ENCODE measurements around the gene MECP2.
A peak's percentile ranks its signal among the peaks of the same experiment; 100 is the strongest.
"Not testable (repeated sequence)": the region's sequence is repeated elsewhere in the genome, so short reads cannot be mapped to it uniquely, and the experiment has no call there.

Gene MECP2

DNA sequence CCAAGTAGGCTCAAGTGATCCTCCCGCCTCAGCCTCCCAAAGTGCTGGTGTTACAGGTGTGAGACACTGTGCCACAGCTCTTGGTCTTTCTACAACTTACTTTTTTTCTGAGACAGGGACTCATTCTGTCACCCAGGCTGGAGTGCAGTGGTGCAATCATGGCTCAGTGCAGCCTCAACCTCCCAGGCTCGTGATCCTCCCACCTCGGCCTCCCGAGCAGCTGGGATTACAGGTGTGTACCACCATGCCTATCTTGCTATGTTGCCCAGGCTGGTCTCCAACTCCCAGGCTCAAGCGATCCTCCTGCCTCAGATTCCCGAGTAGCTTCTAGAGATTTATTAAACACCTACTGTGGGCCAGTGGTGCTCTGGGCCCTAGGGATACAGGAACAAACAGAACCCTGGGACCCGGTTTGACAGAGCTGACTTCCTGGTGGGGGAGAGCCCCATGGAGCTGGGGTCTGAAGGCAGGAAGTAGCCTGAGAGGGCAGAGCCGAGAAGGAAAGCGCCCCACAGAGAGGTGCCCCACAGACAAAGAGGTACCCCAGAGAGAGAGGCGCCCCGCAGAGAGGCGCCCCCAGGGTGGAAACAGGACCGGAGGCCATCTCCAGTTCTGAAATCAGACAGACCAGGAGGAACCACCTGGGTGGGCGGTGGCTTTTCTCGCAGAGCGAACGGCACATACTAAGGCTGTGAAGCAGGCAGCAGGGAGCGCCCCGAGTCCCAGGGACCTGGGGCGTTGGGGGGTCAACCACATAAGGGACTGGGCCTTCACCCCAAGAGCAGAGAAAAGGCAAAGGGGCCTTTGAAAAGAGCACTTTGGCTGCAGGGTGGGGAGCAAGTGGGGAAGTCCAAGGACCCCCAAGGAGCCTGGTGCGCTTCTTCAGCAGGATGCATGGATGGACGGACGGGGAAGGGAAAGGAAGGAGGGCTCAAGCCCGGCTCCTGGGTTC, 82.8 kb downstream of the MECP2 start:
- DNase-seq: no peak

DNA sequence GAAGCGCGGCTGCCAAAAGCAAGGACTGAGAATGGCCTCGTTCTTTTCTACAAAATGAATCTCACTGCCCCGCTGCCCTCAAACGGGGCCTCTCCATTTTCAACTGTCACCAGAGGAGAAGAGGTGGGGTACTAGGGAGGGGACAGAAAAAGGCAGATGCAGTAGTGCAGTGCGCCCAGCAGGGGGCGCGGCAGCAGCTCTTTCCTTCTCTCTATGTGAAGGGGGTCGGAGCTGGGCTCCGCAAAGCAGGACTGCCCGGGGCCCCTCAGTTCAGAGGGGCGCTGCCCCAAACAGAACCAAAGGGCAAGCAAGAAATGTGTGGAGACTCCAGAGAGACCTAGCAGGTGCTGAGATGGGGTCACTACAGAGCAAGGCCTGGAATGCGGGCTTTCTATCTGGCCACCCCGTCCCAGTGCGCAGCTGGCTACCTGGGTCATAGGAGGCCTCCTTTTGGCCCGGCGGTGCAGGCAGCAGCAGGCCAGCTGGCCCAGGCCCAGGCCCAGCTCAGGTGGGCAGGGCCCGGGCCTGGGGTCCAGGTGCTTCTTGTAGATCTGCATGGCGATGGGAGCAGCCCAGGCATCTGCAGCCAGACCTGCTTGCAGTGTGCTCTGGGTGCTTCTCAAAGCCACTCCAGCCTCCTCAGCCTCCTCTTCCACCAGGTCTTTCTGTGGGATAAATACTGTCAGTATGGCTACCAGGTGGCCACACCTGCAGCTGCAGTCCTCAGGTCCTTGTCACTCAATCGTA, 83.7 kb downstream of the MECP2 start:
- DNase-seq: peak; percentile 57

DNA sequence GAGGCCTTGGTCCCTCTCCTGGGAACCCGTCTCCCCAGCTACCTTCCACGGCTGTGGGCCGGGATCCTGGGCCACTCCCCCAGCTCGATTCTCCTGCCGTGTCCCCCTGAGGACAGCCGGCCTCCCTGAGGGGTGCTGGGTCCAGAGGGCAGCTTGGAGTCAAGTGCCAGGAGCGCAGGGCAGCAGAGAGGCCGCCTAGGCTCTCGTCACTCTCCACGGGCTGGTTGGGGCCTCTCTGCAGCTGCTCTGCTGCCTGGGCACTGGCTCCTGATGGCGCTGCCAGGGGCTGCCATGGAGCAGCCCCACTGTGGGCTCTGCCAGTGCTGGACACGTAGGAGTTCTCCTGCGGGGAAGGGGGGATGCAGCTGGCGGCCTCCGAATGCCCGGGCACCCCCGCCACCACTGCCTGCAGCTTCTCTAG, 84.5 kb downstream of the MECP2 start:
- no peak for DNase-seq

DNA sequence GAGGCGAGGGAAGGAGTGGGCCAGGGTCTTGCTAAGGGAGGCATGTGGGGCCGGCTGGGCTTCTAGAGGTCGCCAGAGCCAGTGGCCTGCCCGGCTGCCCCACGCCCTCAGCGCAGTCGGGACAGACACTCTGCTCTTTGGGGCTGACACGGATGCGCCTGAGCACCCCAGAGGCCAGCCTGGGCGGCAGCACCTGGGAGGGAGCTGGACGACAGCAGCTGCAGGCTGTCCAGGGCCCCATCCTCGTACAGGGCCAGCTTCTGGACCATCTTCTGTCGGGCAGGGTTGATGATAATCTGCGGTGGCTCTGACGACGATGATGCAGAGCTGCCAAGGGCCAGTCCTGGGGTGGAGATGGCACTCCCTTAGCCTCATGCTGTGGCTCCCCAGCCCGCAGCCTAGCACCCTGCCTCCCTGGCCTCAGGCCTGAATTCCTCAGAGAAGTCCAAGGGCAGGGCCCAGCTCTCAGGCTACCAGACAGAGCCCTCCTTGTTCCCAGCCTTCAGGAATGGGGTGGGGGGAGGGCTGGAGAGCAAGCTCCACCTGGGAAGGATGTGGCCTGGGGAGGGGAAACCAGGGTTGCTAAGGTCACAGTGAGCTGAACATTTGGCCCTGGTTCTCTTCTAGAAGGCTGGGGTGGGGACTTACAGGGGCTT, 85.1 kb downstream of the MECP2 start:
- DNase-seq: no peak

DNA sequence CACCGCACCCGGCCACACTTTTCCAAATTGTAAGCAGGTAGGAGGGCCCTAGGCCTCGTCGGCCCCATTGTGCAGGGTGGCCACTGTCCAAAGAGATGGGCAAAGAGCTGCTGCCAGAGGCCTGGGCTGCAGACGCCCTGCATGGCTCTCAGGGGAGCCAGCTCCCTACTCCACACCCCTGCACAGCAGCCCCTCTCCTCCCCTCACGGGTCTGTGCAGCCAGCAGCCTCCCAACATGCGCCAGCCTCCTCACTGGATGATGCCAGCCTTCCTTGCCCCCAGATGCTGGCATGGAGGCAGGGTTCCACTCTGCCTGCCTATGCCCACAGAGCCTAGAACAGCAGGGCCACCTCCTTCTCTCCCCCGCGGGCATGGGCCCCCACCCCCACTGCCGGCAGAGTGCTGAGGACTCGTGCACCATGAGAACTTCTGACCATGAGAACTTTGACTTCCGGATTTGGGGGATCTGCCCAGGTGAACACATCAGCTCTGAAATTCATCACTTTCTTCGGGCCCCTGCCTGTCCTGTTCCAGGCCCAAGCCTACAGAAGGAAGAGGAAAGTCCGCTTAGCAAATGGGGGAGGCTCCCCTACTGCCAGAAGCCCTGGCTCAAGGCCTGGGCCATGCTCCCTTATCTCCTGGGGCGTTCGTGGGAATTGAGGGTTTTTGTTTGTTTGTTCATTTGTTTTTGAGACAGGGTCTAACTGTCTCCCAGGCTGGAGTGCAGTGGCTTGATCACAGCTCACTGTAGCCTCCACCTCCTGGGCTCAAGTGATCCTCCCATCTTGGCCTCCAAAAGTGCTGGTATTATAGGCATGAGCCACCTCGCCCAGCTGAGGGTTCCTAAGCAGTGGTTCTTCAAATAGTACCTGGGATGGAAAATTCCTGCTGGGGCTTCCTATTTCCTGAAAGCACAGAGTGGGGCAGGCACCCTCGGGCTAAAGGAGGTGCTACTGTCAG, 85.9 kb downstream of the MECP2 start:
- DNase-seq: no peak

DNA sequence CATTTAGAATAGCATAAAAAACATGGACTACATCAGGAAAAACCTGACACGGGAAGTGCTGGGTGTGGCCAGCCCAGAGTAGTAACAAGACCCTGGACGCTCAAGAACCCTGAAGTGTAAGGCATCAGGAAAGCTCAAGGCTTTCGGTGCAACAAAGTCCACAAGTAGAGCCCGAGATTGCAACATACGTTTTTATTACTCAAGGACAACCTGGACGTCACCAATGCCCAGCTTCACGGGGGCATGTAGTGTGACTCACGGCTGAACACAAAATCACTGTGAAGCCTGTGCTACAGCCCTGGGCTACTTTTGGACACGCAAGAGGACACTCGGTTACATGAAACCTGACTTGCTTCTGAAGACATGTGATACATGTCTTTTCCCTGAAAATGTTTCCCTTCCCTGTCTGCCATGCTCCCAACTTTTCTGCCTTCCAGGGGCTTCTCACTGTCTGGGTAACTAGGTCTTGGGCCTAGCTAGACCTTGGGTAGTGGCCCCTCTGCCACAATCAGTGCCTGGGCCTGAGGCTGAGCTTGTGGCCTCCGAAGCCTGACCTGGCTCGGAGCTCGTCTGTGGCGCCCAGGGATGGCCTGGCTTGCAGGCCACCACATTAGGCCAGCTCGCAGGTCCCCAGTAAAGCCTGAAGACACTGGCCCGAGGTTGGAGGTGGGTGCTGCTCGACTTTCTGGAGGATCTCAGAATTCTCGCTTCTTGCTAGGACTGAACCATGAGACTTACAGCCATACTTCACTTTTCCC, 87.0 kb downstream of the MECP2 start:
- no peak for DNase-seq

DNA sequence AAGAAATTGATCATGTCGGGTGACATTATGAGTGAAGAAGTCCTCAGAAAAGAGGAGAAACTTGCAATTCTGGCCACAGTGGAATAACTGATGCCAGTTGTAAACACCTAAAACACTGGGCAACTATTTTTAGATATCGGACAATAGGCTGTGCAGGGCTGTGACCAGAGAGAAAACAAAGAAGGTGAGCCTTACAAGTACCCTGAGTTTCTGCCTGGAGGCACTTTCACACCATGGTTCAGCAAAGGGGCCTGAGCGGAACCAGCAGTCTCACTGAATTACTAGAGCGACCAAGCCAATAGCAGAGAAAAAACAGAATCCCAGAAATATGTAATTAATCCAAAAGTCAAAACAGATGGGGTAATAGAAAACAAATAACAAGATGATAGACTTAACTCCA, 89.0 kb downstream of the MECP2 start:
- DNase-seq: no peak

DNA sequence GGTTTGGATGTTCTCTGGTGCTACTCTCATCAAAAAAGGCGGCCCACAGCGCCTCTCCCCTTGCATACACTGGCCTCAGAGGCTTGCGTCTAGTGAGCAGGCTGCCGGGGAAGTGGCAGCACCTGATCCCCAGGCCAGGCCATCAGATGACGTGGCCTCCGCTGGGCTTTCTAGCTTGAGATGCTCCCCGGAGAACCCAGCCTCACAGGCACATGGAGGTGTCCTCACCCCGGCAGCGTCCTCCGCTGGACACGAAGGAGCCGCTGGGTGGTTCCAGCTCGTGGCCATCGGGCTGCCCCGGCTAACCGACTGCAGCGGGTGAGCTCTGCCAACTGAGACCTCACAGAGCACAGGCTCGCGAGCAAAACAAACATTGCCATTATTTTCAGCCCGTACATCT, 90.6 kb downstream of the MECP2 start:
- DNase-seq: no peak

DNA sequence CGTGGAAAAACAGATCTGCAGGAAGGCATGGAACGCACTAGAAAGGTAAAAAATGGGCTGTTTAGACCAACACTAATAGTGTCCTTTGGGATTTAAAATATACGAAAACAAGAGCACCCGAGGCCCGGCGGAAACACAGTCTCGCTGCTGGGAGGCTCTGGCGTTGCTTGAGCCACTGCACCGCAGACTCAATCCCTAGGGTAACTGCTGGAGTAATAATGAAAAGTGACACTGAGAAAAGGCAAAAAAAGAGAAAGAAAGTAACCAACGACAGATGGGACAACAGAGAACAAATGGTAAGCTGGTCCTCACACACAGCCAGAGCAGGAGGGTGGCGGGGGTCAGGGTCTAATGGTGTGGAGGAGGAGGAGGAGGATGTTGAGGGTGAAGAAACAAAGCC, 93.2 kb downstream of the MECP2 start:
- DNase-seq: no peak

DNA sequence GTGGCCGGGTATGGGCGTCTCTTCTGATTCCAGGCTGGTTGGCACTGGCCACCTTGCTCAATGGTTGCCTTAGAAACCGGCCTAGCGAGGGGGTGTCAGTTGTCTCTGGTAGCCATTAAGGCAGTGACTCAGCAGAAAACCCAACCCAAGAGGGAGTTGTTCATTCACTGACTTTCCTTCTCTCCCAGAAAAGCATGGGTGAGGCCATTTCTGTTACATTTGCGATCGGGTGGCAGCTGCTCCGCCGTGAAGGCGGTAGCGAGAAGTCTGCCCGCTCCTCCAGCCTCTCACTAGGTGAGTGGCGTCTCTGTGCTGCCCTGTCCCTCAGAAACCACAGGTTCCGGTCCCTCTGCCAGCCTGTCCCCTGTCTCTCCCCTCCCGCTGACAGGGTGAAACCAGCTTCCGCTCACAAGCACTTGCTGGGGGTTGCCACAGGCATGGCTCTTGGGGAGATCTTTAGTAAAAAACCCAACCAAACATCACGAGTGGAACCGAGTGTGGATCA, 95.2 kb downstream of the MECP2 start:
- peak; percentile 67 for DNase-seq

DNA sequence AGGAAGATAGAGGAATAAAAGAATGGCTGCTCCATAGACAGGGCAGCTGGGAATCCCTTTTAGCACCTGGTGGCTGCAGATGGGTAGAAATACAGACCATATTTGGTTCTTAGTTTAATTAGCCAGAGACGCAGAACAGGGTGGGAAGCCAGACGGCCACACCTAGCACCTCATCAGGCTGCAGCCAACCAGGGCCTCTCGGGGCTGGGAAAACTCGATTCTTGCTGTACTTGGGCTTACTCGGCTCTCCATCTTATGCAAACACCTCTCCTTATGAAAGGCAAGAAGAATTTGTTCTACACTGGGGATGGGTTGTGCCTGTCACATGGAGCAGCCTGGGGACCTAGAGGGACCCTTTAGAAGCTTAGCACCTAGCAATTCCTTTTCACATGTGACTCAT, 97.5 kb downstream of the MECP2 start:
- no peak for DNase-seq

DNA sequence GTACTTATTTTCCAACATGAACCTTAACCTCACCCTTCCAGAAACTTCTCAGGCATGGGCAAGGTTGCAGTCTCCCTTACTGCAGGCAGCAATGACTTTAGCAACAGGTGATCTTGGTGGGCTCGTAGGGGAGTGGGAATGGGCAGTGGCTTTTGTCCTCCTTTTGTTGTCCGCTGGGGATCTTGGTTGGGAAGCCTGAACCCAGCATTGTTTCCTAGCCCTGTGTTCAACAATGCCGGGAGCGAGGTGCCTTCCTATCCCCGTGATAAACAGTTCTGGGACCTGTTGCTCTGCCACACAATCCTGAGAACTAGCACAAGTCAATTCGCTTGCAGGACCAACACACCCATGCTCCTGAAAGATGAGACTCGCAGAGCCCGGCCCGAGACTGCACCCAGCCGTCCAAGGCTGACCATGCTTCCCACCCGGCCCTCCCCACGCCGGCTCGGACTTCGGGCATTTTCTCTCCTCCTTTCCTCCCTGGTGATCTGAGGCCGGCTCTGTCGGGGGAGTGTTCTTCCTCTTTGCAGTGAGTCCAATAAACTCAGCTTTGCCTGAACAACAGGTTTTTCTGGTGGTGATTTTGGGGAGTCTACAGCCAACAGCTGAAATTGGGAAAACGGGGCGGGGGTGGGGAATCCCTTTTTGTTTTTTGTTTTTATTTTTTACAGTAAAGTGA, 98.0 kb downstream of the MECP2 start:
- DNase-seq: no peak

DNA sequence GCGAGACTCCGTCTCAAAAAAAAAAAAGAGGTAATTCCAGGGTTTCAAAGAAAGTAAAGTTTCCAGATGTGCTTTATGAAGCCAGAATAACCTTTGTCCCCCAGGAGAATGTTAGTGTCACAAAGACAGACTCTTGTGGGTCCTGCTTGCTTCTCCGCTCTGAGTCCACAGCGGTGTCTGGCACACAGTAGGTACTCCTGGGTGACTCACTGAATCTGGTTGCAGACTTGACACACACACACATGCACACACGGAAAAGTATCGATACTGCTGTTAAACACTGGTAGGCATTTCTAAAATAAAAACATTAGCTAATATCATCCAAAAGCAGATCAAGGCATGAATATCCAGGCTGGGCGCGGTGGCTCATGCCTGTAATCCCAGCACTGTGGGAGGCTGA, 102.0 kb downstream of the MECP2 start:
- no peak for DNase-seq

DNA sequence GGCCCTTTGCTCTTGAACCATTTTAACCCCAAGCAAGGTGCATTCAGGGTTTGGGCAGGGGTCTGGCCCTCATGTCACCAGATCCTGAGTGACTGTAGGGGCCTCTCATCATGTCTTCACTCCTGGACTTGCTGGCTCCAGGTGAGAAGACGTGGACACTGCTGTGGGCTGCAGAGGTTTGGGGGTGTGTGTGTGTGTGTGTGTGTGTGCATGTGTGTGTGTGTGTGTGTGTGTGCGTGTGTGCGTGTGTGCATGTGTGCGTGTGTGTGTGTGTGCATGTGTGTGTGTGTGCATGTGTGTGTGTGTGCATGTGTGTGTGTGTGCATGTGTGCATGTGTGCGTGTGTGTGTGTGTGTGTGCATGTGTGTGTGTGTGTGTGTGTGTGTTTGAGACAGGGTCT, 103.1 kb downstream of the MECP2 start:
- not testable (repeated sequence) for DNase-seq

DNA sequence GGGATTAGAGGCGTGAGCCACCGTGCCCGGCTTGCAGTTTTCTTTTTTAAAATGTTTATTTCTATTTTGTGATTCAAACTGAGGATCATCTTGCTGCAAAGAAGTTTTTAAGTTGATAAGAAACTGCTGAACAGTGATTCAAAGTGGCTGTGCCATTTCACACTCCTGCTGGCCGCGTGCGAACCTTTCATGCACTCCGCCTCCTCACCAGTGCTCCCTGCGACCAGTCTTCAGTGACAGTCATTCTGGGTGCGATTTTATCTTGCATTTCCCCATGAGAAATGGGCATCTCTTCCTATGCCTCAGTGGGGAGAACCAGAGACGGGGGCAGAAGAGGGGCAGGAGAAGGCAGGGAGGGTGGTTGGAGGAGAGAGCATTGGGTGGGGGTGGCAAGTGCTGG, 103.5 kb downstream of the MECP2 start:
- no peak for DNase-seq

DNA sequence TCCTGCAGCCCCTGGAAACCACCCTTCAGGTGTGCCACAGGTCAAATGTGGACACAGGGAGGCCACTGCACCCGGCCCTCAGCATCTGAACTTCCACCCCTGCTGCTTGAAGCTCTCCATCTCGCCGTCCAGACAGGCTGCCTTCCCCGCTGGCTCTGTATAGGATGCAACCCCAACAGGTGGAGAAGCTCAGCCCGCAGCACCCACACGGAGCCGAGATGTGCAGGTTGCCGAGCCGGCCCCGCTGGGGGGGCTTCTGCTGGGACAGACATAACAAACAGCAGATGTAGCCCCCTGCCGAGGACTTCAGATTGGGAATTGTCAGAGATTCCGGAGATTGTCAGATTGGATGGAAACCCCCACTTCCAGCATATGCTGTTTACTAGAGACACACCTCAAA, 104.4 kb downstream of the MECP2 start:
- no peak for DNase-seq

DNA sequence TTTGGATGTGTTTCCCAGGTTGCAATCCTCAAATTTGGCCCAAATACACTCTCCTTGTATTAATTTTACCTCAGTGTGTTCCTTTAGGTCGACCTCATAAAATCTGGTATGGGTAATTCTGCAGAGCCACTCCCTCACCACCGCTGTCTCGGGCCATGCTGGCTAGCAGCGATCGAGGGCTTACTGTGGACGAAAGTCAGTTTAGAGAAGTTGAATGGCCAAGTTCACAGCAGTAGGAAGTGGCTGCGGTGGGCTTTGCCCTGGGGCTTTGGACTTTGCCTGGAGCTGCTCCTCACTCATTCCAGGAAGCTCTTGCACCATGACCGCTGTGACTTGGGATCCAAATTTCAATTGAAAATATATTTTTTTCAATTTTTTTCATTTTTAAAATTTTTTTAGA, 105.3 kb downstream of the MECP2 start:
- no peak for DNase-seq

DNA sequence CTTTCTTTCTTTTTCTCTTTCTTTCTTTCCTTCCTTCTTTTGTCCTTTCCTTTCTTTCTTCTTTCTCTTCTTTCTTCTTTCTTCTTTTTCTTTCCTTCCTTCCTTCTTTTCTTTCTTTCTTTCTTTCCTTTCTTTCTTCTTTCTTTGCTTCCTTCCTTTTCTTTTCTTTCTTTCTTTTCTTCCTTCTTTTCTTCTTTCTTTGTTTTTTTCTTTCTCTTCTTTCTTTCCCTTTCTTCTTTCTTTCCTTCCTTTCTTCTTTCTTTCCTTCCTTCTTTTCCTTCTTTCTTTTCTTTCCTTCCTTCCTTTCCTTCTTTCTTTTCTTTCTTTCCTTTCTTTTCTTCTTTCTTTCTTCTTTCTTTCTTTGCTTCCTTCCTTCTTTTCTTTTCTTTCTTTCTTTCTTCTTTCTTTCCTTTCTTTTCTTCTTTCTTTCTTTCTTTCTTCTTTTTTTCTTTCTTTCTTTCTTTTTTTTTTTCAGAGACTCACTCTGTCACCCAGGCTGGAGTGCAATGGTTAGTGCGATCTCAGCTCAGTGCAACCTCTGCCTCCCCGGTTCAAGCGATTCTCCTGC, 106.4 kb downstream of the MECP2 start:
- DNase-seq: no peak

DNA sequence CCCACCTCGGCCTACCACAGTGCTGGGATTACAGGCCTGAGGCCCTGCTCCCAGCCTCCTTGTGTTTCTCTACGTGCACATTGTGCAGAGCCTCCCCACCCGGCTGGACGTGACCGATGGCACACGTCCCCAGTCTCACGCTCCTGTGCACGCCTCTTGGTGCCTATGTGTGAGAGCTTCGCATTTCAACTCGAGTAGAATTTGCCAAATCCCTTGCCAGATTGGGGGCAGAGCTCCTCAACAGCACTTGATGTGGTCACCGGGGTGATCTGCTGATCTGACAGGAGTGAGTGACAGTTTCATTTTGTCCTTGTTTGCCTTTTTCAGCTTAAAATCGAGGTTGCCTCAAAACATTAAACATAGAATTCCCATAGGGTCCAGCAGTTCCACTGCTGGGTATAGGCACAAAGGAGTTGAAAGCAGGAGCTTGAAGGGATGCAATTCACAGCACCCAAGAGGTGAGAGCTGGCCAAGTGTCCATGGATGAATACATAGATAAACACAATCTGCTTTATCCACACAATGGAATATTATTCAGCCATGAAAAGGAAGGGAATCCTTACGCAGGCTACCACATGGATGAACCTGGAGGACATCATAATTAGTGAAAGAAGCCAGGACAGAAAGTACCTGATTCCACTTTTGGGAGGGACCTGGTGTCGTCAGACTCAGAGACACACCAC, 107.4 kb downstream of the MECP2 start:
- peak; percentile 28 for DNase-seq

DNA sequence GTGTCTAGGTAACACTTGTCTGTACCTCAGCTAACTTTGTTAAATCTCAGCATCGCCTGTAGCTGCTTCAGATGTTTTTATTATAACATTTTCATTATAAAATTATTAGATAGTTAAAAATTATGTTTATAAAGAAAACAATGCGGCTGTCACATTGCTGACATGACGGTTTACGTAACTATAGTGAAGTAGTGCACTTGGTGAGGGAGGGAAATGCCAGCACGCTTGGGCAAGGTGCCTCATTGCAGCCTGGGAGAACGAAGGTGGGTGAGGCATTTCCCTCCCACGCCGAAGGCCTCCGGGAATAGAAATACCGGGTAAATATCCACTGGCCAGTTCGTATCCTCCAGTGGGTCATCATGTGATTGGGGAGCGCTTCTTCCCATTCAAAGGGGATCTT, 109.0 kb downstream of the MECP2 start:
- no peak for DNase-seq
